ENCODE data around the gene RALB. TPM values are rescaled to one million over a fixed set of nuclear protein-coding genes. Genes with fewer than 3 reads are reported as not detected.

Gene RALB
- total RNA-seq, 1 experiment from 2014 or later: 59.4 TPM

DNA sequence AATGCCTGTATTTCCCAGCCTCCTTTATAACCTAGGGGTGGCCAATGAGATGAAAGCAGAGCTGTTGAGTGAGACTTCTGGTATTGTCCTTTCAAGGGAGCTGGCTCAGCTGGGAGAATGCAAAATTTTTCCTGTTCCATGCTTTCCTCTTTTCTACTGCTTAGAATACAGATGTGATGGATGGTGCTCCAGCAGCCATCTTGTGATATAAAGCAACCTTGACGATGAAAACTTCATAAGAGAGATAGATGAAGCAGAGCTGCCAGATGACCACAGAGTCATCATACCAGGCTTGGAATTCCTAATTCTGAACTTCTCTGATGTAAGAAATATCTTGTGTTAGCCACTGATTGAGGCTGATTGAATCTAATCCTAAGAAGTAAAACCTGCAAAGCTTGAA is 81.4 kb downstream of the RALB start:
- Histone ChIP-seq H3K9me3 (no peaks in the 10 kb centered on the region), H3K36me3 (ENCODE audit: control insufficient read depth, insufficient read depth, low read length) (no peaks in the 10 kb centered on the region), H3K27me3 (replicated peaks; ENCODE audit: control insufficient read depth, insufficient read depth, low read length) (no peaks in the 10 kb centered on the region), H3K4me3 (ENCODE audit: low read depth, low read length) (no peak overlapping the region), H3K4me1 (no peaks in the 10 kb centered on the region)
- H3K36me3 Mint-ChIP-seq (ENCODE audit: insufficient read depth, unreplicated experiment): no peaks in the 10 kb centered on the region
- H3K4me3 Mint-ChIP-seq (ENCODE audit: unreplicated experiment): no peak overlapping the region
- ChIA-PET CTCF (no interaction called here), POLR2A (no interaction called here)
- no peak overlapping the region for H3K27ac Mint-ChIP-seq (ENCODE audit: unreplicated experiment)
- TF ChIP-seq, protein P1, sequence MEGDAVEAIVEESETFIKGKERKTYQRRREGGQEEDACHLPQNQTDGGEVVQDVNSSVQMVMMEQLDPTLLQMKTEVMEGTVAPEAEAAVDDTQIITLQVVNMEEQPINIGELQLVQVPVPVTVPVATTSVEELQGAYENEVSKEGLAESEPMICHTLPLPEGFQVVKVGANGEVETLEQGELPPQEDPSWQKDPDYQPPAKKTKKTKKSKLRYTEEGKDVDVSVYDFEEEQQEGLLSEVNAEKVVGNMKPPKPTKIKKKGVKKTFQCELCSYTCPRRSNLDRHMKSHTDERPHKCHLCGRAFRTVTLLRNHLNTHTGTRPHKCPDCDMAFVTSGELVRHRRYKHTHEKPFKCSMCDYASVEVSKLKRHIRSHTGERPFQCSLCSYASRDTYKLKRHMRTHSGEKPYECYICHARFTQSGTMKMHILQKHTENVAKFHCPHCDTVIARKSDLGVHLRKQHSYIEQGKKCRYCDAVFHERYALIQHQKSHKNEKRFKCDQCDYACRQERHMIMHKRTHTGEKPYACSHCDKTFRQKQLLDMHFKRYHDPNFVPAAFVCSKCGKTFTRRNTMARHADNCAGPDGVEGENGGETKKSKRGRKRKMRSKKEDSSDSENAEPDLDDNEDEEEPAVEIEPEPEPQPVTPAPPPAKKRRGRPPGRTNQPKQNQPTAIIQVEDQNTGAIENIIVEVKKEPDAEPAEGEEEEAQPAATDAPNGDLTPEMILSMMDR (IDR thresholded peaks at IDR 0.05; ENCODE audit: insufficient read depth in 1 of 2, low read depth in 1 of 2, low read length in 1 of 2, severe bottlenecking in 1 of 2, unreplicated experiment in 1 of 2): no peak
- no peaks in the 10 kb centered on the region for H3K9me3 Mint-ChIP-seq (ENCODE audit: unreplicated experiment)
- peaks cover 5% of the 10 kb centered on the region for H3K4me1 Mint-ChIP-seq (ENCODE audit: low read depth, unreplicated experiment)
- intact Hi-C loops (cut with micrococcal nuclease; ENCODE audit: unreplicated experiment): no loop called here
- DNase-seq: no peak
- no TSS peak for BruUV-seq (replicated peaks)
- H3K27me3 Mint-ChIP-seq (ENCODE audit: insufficient read depth, unreplicated experiment): peaks cover 3% of the 10 kb centered on the region

DNA sequence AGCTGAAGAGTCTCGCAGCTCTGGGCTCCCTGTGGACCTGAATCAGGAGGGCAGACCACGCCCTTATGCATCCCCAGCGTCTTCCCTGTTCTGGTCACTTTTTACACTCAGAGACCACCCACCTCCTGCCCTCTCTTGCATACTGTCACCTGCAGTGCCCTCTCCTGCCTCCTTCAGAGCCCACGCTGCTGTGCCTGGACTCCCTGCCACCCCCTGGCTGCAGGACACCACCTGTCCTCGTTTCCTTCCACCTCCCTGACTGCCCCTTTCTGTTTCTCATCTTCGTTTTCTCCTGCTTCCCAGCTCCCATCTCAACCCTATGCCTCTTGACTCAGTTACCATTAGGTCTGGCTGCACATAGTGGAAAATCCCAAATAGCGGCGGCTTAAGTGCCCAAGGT is 84.1 kb downstream of the RALB start:
- Histone ChIP-seq H3K4me3 (ENCODE audit: low read depth, low read length) (no peak overlapping the region), H3K4me1 (no peaks in the 10 kb centered on the region), H3K27me3 (replicated peaks; ENCODE audit: control insufficient read depth, insufficient read depth, low read length) (no peaks in the 10 kb centered on the region), H3K36me3 (ENCODE audit: control insufficient read depth, insufficient read depth, low read length) (no peaks in the 10 kb centered on the region), H3K9me3 (no peaks in the 10 kb centered on the region)
- ChIA-PET CTCF (interaction anchor here (0.6 to 2.2 kb wide), 4 partner anchors 23 to 340 kb away, joined by 3 to 20 read pairs (median 4); no protein-coding TSS in a partner anchor), POLR2A (no interaction called here)
- H3K9me3 Mint-ChIP-seq (ENCODE audit: unreplicated experiment): no peaks in the 10 kb centered on the region
- no TSS peak for BruUV-seq (replicated peaks)
- TF ChIP-seq, protein P1 (IDR thresholded peaks at IDR 0.05; ENCODE audit: insufficient read depth in 1 of 2, low read depth in 1 of 2, low read length in 1 of 2, severe bottlenecking in 1 of 2, unreplicated experiment in 1 of 2): peak in 1 of 2 experiments; percentile 8
- intact Hi-C loops (cut with micrococcal nuclease; ENCODE audit: unreplicated experiment): no loop called here
- DNase-seq: no peak
- H3K27ac Mint-ChIP-seq (ENCODE audit: unreplicated experiment): no peak overlapping the region
- H3K27me3 Mint-ChIP-seq (ENCODE audit: insufficient read depth, unreplicated experiment): peaks cover 3% of the 10 kb centered on the region
- no peak overlapping the region for H3K4me3 Mint-ChIP-seq (ENCODE audit: unreplicated experiment)
- H3K4me1 Mint-ChIP-seq (ENCODE audit: low read depth, unreplicated experiment): peaks cover 5% of the 10 kb centered on the region
- no peaks in the 10 kb centered on the region for H3K36me3 Mint-ChIP-seq (ENCODE audit: insufficient read depth, unreplicated experiment)

DNA sequence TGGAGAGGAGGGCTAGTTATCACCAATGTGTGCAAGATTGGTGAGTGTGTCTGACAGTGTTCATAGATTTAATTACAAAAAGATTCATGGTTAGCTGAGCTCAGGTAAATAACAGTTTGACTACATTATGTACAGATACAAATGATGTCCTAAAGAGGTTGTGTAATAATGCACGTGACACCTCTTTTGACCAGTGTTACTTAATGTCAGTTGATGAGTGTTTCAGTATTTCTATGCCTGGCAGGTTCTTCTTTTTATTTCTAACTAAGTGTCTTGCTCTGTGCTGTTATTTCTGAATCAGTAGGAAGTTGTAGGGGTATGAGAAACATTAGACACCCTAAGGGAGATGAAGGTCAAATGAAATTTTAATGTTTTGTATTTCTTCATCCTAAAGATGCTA is 85.4 kb downstream of the RALB start:
- intact Hi-C loops (cut with micrococcal nuclease; ENCODE audit: unreplicated experiment): no loop called here
- H3K4me3 ChIP-seq (ENCODE audit: low read depth, low read length): no peak overlapping the region
- Mint-ChIP-seq H3K27me3 (ENCODE audit: insufficient read depth, unreplicated experiment) (peaks cover 1% of the 10 kb centered on the region), H3K9me3 (ENCODE audit: unreplicated experiment) (no peaks in the 10 kb centered on the region), H3K4me3 (ENCODE audit: unreplicated experiment) (no peak overlapping the region), H3K36me3 (ENCODE audit: insufficient read depth, unreplicated experiment) (no peaks in the 10 kb centered on the region), H3K4me1 (ENCODE audit: low read depth, unreplicated experiment) (peaks cover 5% of the 10 kb centered on the region), H3K27ac (ENCODE audit: unreplicated experiment) (no peak overlapping the region)
- TF ChIP-seq, protein P1 (IDR thresholded peaks at IDR 0.05; ENCODE audit: insufficient read depth in 1 of 2, low read depth in 1 of 2, low read length in 1 of 2, severe bottlenecking in 1 of 2, unreplicated experiment in 1 of 2): no peak
- H3K27me3 ChIP-seq (replicated peaks; ENCODE audit: control insufficient read depth, insufficient read depth, low read length): no peaks in the 10 kb centered on the region; the same call in 1 of the 2 replicates
- no peak for DNase-seq
- H3K36me3 ChIP-seq (ENCODE audit: control insufficient read depth, insufficient read depth, low read length): no peaks in the 10 kb centered on the region
- ChIA-PET POLR2A (no interaction called here), CTCF (interaction anchor here (0.8 kb wide), 1 partner anchor 215 kb away, joined by 3 read pairs; no protein-coding TSS in a partner anchor)
- H3K9me3 ChIP-seq: no peaks in the 10 kb centered on the region
- BruUV-seq (replicated peaks): no TSS peak
- 0 out of 2 replicates have a peak, but pooled peaks cover under 1% of the 10 kb centered on the region for H3K4me1 ChIP-seq
